ENCODE data around the gene ABRACL.
"Not testable (repeated sequence)": the region's sequence is repeated elsewhere in the genome, so short reads cannot be mapped to it uniquely, and the experiment has no call there.

ABRACL gene, protein sequence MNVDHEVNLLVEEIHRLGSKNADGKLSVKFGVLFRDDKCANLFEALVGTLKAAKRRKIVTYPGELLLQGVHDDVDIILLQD

DNA sequence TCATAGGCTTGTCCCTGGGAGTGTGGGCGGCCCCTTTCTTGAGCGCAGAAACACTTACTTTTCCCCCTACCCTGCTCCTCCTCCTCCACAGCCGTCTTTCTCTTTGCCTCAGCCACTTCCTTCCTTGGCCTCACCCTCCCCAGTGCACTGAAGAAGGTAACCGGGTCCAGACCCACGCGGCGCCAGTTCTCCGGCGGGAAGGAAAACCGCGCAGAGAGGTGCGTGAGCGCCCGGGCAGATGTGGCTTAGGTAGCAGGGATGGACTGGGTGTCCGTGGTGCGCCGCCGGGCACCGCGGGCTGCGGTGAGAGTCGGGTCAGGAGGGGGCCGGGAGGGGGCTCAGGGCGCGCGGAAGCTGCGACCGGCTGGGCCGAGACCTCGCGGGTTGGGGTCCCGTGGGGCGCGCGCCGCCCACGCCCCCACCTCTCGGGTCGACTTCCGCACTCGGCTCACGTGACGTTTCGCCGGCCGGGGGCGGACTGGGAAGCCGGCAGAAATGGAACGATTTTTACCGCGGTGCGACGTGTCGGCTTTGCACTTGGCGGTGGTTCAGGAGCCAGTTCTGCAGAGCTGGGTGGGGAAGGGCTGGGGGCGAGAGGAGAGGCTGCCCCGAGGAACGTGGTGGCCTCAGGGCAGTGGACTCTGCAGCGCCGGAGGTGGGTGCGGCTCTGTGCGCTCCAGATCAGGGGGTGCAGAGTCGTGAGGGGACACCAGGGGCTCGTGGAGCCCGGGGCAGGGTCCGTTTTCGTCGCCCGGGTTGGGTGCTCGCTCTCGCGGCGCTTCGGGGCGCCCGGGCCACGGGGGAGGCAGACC lies at the start of gene ABRACL:
TSS of gene ABRACL (plus strand) at position 88 of the 812 bp plus-strand sequence. CDS start 5,416 bp downstream, outside the sequence.
- no peak for DNase-seq (ENCODE audit: low read depth)

DNA sequence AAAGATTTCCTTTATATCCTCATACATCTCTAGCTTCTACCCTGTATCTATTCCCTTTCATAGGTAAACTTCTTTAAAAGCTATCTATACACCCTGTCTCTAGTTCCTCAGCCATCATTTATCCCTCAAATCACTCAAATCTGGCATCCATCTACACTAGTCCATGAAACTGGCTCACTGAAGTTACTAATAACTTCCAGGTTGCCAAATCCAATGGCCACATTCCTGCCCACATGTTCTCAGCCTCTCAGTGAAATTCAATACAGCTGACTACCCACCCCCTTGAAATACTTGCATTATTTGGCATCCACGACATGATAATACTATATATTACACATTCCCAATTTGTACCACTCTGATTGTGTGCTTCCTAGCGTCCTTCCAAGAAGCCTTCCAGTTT lies 49.2 kb upstream of the ABRACL start:
- DNase-seq (ENCODE audit: low read depth), result no peak

DNA sequence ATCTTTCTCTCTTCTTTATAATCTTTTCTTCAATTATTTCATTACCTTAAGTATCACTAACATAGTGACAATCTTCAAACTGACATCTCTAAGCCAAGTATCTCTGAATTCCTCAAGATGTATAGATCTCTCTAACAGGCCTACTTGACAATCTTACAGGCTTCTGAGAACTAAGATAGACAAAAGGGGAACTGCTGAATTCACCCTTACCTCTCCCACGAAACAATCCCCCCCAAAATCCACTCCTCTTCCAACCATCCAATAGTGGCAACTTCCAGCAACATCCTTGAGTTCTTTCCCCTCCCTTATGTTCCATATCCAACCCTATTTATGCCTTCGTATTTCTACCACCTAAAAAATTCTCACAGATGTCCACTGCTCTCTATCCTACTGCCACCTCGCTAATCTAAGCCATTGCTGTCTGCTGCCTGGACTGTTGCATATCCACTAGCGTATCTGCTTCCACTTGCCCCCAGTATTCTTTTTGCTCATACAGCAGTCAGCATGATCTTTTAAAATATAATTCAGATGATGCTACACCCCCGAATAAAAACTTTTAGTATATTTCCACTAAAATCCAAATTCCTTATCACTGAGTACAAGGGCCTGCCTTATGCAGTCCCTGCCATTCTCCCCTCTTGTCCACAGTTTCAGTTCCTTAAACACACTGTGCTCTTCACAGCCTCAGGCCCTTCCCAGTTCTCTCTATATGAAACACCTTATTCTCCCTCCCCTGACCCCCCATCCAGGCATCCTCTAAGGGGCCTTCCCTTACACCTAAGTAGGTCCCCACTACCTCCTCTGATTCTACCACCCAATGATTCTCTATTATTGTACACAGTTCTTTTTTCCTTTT lies 48.5 kb upstream of the ABRACL start:
- no peak for DNase-seq (ENCODE audit: low read depth)

DNA sequence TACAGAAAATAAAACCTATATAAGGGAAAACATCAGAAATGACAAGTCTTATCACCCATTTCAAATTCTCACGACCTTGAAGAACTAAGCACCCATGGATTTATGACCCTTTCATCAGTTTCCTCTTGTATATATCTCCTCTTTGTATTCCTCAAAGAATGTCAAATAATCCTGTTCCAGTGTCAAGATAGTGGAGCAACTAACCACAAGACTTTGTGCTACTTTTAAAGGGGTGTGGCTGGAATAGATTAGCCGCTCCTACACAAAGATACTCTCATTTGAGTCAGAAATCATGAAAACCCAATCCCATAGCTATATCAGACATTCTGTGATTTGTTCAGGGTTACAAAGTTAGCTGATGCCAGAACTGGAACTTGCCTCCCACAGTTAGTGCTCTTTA lies 47.1 kb upstream of the ABRACL start:
- DNase-seq (ENCODE audit: low read depth), result no peak

DNA sequence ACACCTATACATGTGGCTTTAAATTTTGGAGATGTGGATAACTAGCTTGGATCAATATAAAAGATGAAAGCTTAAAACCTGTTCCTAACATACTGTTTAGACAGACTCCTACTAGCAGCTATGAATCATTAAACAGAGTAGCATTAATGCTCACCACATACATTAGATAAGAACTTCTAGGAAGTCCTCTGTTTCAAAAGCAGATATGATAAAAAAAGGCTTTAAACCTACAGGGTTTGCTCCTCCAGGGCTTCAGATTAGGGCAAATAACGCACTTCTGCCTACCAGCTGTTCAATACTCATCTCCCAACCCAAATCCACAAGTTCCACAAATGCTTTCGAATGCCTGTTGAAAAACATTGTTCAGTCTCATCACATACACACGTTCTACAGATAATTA lies 42.0 kb upstream of the ABRACL start:
- no peak for DNase-seq (ENCODE audit: low read depth)

DNA sequence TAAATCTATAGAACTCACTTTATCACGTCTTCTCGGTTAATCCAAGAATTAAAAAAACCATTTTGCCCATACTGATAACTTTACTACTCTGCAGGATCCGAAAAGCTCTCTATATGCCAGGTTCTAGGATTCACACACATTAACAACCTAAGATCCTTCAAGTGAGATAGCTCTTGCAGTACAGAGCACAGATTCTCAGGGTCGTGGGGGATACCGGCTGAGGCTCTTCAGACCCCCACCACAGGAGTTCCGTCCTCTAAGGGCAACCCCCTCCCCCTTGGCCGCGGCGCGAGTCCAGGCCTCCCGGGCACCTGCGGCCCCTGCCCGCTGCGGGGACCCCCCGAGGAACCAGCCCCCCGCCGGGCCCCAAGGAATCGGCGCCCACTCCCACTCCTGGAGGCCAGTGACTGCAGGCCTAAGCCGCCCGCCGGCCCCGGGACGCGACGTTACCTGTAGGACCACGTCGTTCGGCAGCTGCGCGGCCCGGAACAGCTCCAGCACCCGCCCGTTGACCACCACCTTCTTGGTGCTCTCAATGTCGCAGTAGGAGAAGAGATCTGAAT lies 41.4 kb upstream of the ABRACL start:
- no peak for DNase-seq (ENCODE audit: low read depth)

DNA sequence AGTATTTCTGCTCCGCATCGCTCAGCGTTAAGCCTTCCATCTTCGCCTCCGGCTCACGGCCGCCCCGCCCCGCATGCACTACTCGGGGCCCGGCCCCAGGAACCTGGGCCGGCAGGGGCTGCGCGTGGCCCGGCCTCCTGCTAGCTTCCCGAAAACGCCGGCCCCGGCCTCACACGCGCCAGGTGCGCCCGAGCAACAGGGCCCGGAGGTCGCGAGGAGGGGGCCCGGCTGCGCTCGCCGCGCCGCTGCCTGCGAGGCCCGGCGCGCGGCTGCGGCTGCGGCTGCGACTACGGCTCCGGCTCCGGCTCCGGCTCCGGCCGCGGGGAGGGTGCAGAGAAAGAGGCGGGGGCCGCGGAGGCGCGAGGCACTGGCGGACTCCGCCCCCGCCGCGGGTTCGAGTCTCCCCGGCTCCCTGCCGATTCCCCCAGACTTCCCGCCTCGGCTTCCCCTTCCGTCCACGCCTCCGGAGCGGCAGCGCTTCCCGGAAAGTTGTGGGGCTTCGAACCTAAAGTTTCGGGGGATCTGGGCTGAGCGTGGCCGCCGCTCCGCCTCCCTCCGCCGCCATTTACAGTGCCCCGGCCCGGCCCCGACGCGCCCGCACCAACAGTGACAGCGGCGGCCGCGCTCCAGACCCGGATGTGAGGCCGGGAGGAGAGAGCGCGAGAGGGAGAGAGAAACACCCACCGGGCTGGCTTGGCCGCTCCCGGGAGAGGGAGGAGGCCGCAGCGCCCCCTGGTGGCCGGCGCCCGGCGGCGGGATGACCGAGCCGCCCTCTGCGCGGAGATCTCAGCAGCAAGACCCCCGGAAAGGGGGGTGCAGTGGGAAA lies 40.7 kb upstream of the ABRACL start, which contains the start of gene REPS1:
TSS of gene REPS1 (minus strand) at position 611 of the 826 bp plus-strand sequence. CDS start at position 40, 571 bp downstream.
- DNase-seq (ENCODE audit: low read depth), result no peak

DNA sequence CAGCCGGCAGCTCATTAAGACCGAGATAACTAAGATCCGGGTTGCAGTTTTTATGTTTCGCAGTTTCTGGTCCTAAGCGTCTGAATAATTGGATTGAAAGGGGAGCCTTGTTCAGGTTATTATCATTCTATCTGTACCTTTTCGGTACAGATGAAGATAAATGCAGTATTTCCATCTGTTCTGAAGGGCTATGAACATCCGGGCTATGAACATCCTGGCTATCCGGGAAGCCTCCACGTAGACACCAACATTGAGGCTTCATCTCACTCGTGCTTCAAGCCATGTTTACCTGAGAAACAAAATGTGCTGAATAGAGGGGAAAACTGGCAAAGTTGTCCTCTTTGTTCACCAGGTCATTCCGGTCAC lies 40.1 kb upstream of the ABRACL start:
- DNase-seq (ENCODE audit: low read depth), result no peak

DNA sequence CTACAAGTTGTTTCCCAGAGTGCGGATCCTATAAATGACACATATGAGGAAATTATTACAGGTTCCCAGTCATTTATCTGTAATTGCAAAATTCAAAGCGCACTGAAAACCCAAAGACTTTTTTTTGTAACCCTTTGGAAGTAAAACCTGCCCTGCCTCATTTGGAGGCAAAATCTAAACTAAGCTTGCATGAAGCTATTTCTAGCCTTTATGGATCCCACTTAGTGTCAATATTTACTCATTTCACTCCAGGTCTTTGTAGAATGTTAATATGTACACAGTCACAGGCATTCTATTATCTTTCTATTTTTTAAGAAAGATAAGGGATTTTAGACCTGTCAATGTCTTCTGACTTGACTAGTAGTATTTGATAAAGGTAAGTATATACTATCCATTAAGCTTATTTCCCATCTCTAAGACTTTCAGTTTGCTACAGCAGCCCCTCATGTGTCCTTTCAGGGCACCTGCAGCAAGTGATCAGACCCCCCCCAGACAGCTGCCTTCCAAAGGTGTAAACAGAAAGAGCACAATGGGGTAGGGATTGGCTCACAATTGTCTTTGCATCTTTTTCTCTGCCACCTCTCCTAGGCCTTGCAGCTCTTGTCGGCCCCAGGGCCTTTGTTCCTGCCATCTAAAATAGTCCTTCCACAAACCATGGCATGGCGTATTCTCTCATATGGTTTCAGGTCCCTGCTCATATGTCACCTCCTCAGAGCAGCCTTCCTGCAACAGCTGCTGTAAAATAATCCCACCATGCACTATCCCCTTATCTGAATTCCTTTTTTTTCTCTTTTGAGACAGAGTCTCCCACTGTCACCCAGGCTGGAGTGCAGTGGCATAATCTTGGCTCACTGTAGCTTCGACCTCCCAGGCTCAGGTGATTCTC lies 39.2 kb upstream of the ABRACL start:
- DNase-seq (ENCODE audit: low read depth), result no peak

DNA sequence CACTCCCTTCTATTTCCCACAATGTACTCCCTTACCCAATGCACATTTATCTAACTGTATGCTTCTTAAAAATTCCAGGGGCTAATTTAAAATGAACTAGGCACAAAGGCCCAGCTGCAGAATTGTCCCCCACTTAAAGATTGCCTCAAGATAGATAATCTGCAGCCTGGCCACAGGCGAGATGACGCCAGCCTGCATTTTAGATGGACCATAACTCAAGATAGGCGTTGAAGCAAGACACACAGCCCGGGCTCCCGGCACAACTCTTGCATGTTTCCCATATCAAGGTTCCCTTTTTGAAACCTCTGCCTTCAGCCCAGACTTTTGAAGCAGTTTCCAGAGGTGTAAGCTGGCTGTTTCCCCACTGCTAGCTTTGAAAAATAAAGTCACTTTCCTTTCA lies 37.3 kb upstream of the ABRACL start:
- no peak for DNase-seq (ENCODE audit: low read depth)

DNA sequence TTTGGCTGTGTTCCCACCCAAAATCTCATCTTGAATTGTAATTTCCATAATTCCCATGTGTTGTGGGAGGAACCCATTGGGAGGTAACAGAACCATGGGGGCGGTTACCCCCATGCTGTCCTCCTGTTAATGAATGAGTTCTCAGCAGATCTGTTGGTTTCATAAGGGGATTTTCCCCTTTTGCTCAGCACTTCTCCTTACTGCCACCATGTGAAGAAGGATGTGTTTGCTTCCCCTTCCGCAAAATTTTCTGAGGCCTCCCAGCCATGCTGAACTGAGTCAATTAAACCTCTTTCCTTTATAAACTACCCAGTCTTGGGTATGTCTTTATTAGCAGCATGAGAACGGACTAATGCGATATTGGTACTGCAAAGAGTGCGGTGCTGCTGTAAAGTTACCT lies 35.6 kb upstream of the ABRACL start:
- not testable (repeated sequence) for DNase-seq (ENCODE audit: low read depth)

DNA sequence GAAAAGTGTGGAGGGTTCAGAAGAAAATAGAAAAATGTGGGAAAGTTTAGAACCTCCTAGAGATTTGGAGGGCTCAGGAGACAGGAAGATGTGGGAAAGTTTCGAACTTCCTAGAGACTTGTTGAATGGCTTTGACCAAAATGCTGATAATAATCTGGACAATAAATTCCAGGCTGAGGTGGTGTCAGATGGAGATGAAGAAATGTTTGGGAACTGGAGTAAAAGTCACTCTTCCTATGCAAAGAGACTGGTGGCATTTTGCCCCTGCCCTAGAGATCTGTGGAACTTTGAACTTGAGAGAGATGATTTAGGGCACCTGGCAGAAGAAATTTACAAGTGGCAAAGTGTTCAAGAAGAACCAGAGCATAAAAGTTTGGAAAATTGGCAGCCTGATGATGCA lies 35.1 kb upstream of the ABRACL start:
- DNase-seq (ENCODE audit: low read depth), result not testable (repeated sequence)

DNA sequence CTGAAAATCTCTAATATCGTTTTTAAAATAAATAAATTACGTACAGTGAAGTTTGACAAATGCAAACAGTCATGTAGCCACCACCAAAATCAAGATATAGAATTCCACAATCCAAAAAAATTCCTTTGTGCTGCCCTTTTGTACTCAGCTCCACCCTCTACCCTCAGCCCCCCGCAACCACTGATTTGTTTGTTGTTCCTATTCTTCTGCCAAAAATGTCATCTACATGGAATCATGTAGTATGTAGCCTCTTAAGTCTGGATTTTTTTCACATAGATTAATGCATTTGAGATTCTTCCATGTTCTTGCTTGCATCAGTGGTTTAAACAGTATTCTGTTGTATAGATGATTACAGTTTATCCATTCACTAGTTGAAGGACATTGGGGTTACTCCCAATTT lies 32.0 kb upstream of the ABRACL start:
- no peak for DNase-seq (ENCODE audit: low read depth)

DNA sequence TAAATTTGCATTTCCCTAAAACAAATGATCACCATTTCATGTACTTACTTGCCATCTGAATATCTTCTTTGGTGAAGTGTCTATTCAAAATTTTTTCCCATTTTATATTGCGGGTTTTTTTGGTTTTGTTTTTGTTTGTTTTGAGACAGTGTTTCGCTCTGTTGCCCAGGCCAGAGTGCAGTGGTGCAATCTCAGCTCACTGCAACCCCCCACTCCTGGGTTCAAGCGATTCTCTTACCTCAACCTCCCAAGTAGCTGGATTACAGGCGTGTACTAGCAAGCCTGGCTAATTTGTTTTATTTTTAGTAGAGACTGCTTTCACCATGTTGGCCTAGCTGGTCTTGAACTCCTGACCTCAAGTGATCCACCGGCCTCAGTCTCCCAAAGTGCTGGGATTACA lies 31.4 kb upstream of the ABRACL start:
- no peak for DNase-seq (ENCODE audit: low read depth)

DNA sequence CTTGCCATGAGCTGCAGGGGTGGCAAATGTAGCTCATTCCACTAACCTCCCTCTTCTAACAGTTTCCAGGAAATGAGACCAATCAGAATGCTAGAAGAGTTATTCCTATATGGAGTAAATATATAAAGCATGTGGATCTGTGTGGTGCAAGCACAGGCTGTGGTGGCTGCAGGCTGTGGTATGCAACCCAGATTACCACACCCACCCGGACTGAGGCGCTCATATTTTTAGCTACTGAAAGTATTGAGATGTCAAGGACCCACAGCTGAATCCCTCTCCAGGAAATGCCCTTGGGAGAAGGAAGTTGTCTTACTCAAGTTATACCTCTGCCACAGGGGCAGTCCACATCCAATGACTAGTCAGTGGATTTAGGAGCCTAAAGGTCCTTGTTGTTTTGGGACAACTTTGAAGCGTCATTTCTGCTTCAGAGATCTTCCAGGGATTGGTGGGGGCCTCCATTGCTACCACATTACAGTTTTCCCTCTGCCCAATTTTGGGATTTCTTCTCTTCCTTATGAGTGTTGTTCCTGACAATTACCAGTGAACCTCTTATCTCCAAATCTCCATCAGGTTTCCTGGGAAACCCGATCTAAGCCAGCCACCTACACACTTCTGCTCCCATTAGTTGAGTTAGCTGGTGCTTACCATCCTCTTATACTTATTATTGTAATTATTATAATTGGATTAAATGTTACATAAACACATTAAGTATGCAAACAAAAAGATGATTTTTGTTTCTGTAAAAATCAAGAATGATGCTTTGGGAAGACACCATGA lies 28.4 kb upstream of the ABRACL start:
- no peak for DNase-seq (ENCODE audit: low read depth)

DNA sequence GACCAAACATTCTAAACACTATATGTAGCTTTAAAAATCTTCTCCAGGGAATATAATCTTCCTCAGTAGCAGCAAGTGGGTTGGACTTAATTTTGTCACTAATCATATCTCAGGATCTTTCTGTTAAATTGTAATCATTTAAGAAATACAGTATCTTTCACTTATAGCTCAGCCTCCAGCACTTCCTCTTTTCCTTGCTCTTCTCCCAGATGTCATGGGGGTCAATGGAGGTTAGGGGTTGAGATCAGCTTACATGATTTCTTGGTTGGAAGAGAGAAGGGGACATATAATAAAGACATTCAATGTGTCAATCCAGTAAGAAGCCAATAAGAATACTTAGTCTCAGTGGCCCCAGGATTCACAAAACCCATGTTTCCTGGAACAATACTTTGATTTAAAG lies 24.8 kb upstream of the ABRACL start:
- DNase-seq (ENCODE audit: low read depth), result no peak

DNA sequence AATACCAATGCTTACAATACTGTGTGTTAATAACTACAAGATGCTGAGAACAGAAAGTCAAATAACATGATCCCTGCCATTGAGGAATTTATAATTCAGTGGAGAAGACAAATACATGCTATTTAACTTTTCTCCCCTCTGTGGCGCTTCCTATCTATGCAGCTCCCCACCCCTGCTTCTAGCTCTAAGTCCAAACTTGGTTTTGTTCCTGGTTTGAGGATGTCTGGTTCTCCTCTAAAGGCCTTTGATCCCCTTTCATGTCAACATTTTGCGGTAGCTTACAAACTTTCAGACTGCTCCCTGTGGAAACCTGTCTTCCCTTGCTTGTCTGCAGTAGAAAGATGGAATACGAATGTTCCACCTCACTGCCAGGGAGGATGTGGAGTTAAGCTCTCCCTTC lies 22.1 kb upstream of the ABRACL start:
- DNase-seq (ENCODE audit: low read depth), result no peak

DNA sequence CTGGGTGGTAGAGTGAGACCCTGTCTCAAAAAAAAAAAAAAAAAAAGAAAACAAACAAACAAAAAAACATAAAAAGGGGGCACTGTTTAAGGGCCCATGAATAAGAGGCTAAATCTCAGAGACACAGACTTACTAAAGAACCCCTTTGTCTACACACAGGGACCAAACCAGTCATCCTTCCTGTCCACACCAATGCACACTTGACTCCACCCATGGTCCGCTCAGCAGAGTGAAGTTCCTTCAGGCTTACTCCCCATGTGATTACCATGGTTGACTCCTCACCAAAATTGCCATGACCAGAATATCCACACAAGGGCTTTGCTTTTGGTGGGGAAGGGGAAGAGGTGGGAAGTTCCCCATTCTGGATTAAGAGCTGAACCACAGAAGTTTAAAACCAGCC lies 21.1 kb upstream of the ABRACL start:
- DNase-seq (ENCODE audit: low read depth), result no peak

DNA sequence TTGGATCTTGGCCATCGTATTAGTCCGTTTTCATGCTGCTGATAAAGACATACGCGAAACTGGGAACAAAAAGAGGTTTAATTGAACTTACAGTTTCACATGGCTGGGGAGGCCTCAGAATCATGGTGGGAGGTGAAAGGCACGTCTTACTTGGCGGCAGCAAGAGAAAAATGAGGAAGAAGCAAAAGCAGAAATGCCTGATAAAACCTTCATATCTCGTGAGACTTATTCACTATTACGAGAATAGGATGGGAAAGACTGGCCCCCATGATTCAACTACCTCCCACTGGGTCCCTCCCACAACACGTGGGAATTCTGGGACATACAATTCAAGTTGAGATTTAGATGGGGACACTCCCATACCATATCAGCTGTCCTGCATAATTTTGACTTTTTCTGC lies 20.4 kb upstream of the ABRACL start:
- no peak for DNase-seq (ENCODE audit: low read depth)

DNA sequence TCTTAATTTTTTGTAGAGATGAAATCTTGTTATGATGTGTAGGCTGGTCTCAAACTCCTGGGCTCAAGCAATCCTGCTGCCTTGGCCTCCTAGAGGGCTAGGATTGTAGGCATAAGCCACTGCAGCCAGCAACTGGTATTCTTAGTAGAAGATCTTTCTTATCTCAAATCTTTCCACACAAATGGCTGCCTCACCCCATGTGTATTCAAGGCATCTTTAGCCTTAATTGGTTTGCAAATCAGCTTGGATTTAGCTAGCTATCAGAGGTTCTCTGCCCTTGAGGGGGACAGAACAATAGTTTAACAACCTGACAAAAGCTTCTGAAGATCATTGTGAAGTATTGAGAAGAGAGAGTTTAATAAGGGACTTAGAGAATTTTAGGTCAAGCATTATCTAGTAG lies 17.9 kb upstream of the ABRACL start:
- DNase-seq (ENCODE audit: low read depth), result no peak
